Neutrophil (primary cell): Measurements from ENCODE around the gene MRPL47.
A peak's percentile ranks its signal among the peaks of the same experiment; 100 is the strongest.

Source experiments
- H3K27ac ChIP-seq: fragments of 200-600 bp; sonication (generic); 2 replicates; pipeline ENCODE4 v1.5.1; 2016; ENCODE audit warnings: mild to moderate bottlenecking, moderate library complexity
- H3K27me3 ChIP-seq: fragments of 200-600 bp; sonication (generic); 2 replicates; pipeline ENCODE4 v1.6.0; 2016; ENCODE audit warnings: mild to moderate bottlenecking
- H3K36me3 ChIP-seq: fragments of 200-600 bp; sonication (generic); 2 replicates; pipeline ENCODE4 v1.5.1; 2017
- H3K4me1 ChIP-seq, 2 experiments: fragments of 200-600 bp in 1 of 2; sonication (generic) in 1 of 2; 1 replicate in 1 of 2; 2 replicates in 1 of 2; pipeline versions ENCODE4 v1.5.1 to v1.6.1; 2013 to 2016; ENCODE audit warnings: low read depth in 1 of 2, low read length in 1 of 2, mild to moderate bottlenecking in 1 of 2, moderate library complexity in 1 of 2; ENCODE audit not compliant: control insufficient read depth in 1 of 2, insufficient read depth in 1 of 2
- H3K4me3 ChIP-seq, 2 experiments: fragments of 200-600 bp in 1 of 2; sonication (generic) in 1 of 2; 1 replicate in 1 of 2; 2 replicates in 1 of 2; pipeline ENCODE4 v1.5.1; 2013 to 2016; ENCODE audit warnings: low read depth in 1 of 2, low read length in 1 of 2, mild to moderate bottlenecking in 1 of 2, moderate library complexity in 1 of 2
- H3K9me3 ChIP-seq: fragments of 200-600 bp; sonication (generic); 2 replicates; pipeline ENCODE4 v1.5.1; 2016
- TF ChIP-seq, protein P1 (sequence below): fragments of 200-600 bp; sonication (generic); IDR thresholded peaks from 2 replicates; pipeline ENCODE4 v1.5.1; 2016; ENCODE audit warnings: antibody characterized with exemption

MRPL47 gene

DNA sequence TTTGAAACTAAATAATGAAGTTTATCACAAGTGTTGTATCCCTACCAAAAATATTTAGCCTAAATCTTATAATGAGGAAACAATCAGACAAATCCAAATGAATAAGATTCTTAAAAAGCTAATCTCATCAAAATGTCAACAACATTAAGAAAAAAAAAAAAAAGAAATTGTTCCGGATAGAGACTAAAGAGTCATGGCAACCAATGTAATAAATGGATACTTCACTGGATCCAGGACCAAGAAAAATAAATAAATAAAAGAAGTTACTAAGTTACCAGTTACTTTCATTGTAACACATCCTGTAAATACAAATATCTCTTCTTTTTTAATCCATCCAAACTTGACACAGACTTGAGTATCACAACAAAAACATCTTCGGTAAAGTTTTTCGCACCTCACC is 607 bp downstream of the MRPL47 start:
- H3K27ac ChIP-seq: peak overlapping the region; percentile 87
- no peaks in the 10 kb centered on the region for H3K9me3 ChIP-seq
- peaks cover 33% of the 10 kb centered on the region for H3K36me3 ChIP-seq
- H3K4me3 ChIP-seq: peak overlapping the region; percentile 76 to 77
- peaks cover 13 to 20% of the 10 kb centered on the region in 2 experiments for H3K4me1 ChIP-seq
- H3K27me3 ChIP-seq: no peaks in the 10 kb centered on the region
- TF ChIP-seq, protein P1, sequence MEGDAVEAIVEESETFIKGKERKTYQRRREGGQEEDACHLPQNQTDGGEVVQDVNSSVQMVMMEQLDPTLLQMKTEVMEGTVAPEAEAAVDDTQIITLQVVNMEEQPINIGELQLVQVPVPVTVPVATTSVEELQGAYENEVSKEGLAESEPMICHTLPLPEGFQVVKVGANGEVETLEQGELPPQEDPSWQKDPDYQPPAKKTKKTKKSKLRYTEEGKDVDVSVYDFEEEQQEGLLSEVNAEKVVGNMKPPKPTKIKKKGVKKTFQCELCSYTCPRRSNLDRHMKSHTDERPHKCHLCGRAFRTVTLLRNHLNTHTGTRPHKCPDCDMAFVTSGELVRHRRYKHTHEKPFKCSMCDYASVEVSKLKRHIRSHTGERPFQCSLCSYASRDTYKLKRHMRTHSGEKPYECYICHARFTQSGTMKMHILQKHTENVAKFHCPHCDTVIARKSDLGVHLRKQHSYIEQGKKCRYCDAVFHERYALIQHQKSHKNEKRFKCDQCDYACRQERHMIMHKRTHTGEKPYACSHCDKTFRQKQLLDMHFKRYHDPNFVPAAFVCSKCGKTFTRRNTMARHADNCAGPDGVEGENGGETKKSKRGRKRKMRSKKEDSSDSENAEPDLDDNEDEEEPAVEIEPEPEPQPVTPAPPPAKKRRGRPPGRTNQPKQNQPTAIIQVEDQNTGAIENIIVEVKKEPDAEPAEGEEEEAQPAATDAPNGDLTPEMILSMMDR: no peak

DNA sequence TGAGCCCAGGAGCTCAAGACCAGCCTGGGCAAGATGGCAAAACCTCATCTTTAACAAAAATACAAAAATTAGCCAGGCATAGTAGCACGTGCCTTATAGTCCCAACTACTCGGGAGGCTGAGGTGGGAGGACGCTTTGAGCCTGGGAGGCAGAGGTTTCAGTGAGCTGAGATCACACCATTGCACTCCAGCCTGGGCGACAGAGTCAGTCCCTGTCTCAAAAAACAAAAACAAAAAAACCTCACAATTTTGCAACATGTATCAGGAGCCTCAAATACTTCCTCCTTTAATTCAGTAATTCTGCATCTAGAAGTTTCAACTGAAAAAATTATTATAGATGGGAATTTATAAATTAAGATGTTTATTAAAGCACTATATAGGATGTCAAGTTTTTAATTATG is 1.1 kb downstream of the MRPL47 start:
- Histone ChIP-seq H3K4me3 (no peak overlapping the region), H3K27me3 (no peaks in the 10 kb centered on the region), H3K27ac (no peak overlapping the region), H3K9me3 (no peaks in the 10 kb centered on the region), H3K36me3 (peaks cover 39% of the 10 kb centered on the region), H3K4me1 (peaks cover 13 to 20% of the 10 kb centered on the region in 2 experiments)
- TF ChIP-seq, protein P1: no peak

DNA sequence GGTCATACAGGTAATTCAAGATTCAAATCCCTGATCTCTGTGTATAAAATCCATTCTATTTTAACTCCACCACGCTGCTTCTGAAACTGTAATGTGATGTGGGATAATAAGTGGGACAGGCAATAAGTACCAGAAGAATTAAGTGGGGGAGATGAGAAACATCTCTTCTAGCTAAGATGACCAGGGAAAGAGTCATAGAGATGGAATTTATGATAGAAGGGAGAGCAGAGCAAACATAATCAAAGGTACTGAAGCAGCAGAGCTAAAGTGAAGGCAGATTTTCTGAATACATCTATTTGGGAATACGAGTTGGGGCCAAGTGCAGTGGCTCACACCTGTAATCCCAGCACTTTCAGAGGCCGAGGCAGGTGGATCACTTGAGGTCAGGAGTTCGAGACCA is 4.9 kb downstream of the MRPL47 start:
- H3K27ac ChIP-seq: no peak overlapping the region
- no peak overlapping the region for H3K4me3 ChIP-seq
- peaks cover 6 to 13% of the 10 kb centered on the region in 2 experiments for H3K4me1 ChIP-seq
- H3K27me3 ChIP-seq: no peaks in the 10 kb centered on the region
- TF ChIP-seq, protein P1: no peak
- peaks cover 76% of the 10 kb centered on the region for H3K36me3 ChIP-seq
- no peaks in the 10 kb centered on the region for H3K9me3 ChIP-seq

DNA sequence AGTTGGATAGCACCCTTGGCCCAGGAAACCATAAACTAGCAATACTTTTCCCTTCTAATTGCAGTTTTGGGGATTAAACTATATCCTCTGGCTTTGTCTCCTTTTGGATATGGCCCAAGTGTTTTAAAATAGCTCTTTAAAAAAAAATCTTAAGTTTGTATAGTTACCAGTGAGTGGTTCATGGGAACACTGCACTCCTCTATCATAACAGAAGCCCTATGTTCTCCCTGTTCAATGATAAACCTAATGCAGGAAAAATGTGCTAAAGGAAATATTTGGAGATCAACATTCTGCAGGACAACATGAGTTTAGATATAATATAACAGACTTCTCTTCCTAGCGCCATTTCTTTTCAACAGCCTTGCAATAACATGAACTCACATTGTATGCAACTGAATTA is 13.1 kb downstream of the MRPL47 start:
- Histone ChIP-seq H3K4me1 (no peaks in the 10 kb centered on the region), H3K9me3 (no peaks in the 10 kb centered on the region), H3K36me3 (peaks cover 99% of the 10 kb centered on the region), H3K27me3 (no peaks in the 10 kb centered on the region), H3K27ac (no peak overlapping the region), H3K4me3 (no peak overlapping the region)
- TF ChIP-seq, protein P1: no peak

DNA sequence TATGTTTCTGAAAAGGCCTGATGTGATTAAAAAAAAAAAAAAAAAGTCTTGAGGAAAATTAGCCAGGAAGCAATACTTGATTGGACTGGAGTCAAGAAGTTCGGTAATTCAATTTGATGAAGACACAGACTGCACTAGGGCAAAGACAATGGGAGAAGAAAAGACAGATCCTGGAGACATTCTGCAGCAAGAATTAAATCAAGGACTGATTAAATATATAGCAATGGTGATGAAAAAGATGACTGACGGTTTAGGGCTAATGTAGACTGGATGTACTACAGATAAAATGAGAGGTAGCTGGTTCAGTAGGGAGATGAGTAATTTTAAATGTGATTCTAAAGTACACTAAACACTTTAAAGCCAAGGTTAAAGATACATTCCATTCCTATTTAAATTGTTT is 13.8 kb downstream of the MRPL47 start:
- H3K4me1 ChIP-seq: no peaks in the 10 kb centered on the region
- TF ChIP-seq, protein P1: no peak
- H3K4me3 ChIP-seq: no peak overlapping the region
- H3K9me3 ChIP-seq: no peaks in the 10 kb centered on the region
- no peak overlapping the region for H3K27ac ChIP-seq
- H3K27me3 ChIP-seq: no peaks in the 10 kb centered on the region
- peaks cover 99% of the 10 kb centered on the region for H3K36me3 ChIP-seq

DNA sequence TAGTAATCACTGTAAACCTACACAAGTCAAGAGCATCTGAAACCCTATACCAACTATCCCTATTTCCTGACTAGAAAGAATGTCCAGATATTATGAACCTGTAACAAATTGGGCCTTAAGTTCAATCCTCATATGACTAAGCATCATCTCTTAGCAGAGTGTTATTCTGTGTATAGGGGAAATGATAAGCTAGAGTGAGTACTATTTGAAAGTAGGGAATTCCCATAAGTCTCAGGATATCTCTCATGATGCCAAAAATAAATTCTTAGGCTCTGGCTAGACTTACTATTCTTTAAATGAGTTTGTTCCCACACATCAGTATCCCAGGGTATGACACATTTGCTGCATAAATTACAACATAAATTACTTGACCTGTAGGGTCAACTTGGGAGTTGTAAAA is 15.3 kb downstream of the MRPL47 start:
- TF ChIP-seq, protein P1: no peak
- Histone ChIP-seq H3K9me3 (no peaks in the 10 kb centered on the region), H3K4me3 (no peak overlapping the region), H3K36me3 (peaks cover 98% of the 10 kb centered on the region), H3K27ac (no peak overlapping the region), H3K27me3 (no peaks in the 10 kb centered on the region), H3K4me1 (no peaks in the 10 kb centered on the region)
